ENCODE results near the gene SPOCK1.

SPOCK1 gene

DNA sequence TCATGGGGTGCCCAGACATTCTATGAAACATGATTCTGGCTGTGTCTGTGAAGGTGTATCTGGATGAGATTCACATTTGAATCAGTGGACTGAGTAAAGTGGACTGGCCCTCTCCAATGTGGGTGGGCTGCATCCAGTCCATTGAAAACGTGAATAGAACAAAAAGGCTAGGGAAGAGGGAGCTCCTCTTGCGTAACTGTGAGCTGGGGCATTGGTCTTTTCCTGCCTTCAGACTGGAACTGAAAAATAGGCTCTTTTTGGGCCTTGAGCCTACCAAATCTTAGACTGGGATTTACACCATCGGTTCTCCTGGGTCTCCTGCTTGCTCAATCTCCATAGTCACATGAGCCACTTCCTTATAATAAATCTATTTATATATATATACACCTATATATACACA lies 170.1 kb downstream of the SPOCK1 start:
- no peak overlapping the region for H3K27ac Mint-ChIP-seq
- TF ChIP-seq, protein P1, sequence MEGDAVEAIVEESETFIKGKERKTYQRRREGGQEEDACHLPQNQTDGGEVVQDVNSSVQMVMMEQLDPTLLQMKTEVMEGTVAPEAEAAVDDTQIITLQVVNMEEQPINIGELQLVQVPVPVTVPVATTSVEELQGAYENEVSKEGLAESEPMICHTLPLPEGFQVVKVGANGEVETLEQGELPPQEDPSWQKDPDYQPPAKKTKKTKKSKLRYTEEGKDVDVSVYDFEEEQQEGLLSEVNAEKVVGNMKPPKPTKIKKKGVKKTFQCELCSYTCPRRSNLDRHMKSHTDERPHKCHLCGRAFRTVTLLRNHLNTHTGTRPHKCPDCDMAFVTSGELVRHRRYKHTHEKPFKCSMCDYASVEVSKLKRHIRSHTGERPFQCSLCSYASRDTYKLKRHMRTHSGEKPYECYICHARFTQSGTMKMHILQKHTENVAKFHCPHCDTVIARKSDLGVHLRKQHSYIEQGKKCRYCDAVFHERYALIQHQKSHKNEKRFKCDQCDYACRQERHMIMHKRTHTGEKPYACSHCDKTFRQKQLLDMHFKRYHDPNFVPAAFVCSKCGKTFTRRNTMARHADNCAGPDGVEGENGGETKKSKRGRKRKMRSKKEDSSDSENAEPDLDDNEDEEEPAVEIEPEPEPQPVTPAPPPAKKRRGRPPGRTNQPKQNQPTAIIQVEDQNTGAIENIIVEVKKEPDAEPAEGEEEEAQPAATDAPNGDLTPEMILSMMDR (IDR thresholded peaks at IDR 0.05), result no peak
- no peaks in the 10 kb centered on the region for H3K4me1 Mint-ChIP-seq
- H3K9me3 Mint-ChIP-seq, result no peaks in the 10 kb centered on the region
- no peak for DNase-seq
- no peak overlapping the region for H3K4me3 Mint-ChIP-seq
- peaks cover 23% of the 10 kb centered on the region for H3K27me3 Mint-ChIP-seq (ENCODE audit: low read depth, poor library complexity)
- no peaks in the 10 kb centered on the region for H3K36me3 Mint-ChIP-seq (ENCODE audit: low read depth)

DNA sequence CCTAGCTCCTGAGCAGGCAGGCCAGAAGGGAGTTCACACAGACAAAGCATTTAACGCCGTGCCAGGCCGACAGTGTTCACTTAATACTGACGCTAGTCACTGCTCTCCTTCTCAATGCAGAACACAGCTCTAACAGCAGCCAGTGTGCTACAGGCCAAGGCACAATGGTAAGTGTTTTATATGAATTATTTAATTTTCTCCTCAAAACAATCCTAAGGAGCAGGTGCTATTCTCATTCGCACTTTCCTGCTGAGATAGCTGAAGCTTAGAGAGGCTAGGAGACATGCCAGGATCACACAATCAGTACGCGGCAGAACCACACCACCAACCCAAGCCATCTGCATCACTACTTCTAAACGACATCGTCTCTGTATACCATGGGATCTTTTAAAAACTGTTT lies 170.7 kb downstream of the SPOCK1 start:
- TF ChIP-seq, protein P1 (IDR thresholded peaks at IDR 0.05), result no peak
- no peaks in the 10 kb centered on the region for H3K36me3 Mint-ChIP-seq (ENCODE audit: low read depth)
- peaks cover 20% of the 10 kb centered on the region for H3K27me3 Mint-ChIP-seq (ENCODE audit: low read depth, poor library complexity)
- H3K9me3 Mint-ChIP-seq, result no peaks in the 10 kb centered on the region
- no peak for DNase-seq
- H3K4me1 Mint-ChIP-seq, result no peaks in the 10 kb centered on the region
- no peak overlapping the region for H3K27ac Mint-ChIP-seq
- no peak overlapping the region for H3K4me3 Mint-ChIP-seq

DNA sequence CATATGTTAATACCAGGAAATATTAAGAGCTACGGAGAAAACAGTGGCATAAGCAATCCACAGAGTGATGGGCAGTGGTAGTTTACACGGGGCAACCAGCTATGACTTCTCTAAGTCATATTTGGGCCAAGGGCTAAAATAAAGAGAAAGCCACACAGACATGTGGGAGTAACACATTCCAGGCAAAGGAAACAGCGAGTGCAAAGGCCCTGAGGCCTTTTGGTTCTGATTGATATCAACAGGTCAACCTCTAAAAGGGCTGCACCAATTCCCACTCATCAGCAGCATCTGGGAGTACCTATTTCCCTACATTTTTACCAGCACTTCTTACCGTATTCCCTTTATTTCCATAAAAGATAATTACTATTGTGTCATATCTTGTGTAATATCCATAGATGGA lies 173.4 kb downstream of the SPOCK1 start:
- DNase-seq, result no peak
- H3K9me3 Mint-ChIP-seq, result peaks cover 18% of the 10 kb centered on the region
- no peak overlapping the region for H3K27ac Mint-ChIP-seq
- TF ChIP-seq, protein P1 (IDR thresholded peaks at IDR 0.05), result no peak
- peaks cover 18% of the 10 kb centered on the region for H3K27me3 Mint-ChIP-seq (ENCODE audit: low read depth, poor library complexity)
- no peak overlapping the region for H3K4me3 Mint-ChIP-seq
- H3K4me1 Mint-ChIP-seq, result no peaks in the 10 kb centered on the region
- H3K36me3 Mint-ChIP-seq (ENCODE audit: low read depth), result peaks cover 6% of the 10 kb centered on the region

DNA sequence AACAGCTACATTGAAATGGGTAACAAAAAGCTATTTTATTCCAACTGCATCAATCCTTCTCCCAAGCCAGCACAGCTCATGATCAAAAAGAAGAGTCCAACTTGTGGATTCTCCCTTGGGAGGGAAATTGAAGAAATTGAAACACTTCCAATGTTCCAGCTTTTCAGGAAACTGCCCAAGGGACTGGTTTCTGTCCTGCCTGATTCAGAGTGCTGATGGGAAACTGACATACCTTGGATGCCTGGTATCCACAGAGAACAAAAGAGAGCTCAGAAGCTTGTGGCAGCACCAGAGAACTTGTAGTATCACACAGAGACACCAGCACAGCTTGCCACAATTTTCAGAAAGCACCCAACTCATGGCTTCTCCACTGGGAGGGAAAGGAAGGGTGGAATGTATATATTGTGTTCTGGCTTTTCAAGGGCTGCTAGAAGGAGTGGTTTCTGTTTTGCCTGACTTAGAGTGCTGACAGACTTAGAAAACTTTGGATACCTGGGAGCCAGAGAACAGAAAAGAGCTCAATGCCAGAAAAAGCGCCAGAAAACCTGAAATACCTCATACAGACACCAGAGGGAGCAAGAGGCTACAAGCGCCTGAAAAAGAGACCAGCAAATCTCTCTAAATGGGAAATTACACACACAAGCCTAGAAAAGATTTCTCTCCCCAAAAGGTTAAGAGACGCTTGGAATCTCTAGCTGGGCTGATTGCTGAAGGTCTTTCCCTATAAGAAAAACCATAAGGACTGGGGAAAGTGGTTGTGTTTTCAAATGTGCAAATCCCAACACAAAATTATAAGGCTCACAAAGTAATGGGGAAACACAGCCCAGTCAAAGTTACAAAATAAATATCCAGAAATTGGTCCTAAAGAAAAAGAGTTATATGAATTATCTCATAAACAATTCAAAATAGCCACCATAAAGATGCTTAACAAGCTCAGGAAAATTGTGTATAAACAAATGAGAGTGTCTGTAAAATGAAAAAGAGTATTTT lies 178.8 kb downstream of the SPOCK1 start:
- TF ChIP-seq, protein P1 (IDR thresholded peaks at IDR 0.05), result peak; percentile 74
- peak; percentile 38 for DNase-seq
- H3K36me3 Mint-ChIP-seq (ENCODE audit: low read depth), result peaks cover 10% of the 10 kb centered on the region
- H3K4me3 Mint-ChIP-seq, result no peak overlapping the region
- H3K9me3 Mint-ChIP-seq, result peaks cover 24% of the 10 kb centered on the region
- no peaks in the 10 kb centered on the region for H3K4me1 Mint-ChIP-seq
- peaks cover 18% of the 10 kb centered on the region for H3K27me3 Mint-ChIP-seq (ENCODE audit: low read depth, poor library complexity)
- H3K27ac Mint-ChIP-seq, result no peak overlapping the region

DNA sequence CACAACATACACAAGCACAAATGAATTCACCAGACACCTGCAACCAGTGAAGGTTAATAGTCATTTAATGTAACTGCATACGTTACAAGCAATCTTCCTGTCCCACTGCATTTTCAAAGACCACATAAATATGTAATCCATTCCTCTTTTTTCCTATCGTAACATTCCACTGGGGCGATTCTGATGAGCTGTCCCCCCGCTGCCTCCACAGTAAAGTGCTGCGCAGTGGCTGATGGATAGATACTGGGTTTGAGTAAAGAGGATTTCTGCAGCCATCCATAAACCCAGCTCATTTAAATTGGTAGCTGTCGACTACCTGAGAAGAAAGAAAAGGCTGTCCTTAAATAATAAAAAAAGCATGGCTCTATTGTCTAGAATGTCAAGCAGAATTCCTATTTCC lies 181.1 kb downstream of the SPOCK1 start:
- Mint-ChIP-seq H3K27me3 (ENCODE audit: low read depth, poor library complexity) (peaks cover 26% of the 10 kb centered on the region), H3K27ac (no peak overlapping the region), H3K9me3 (peaks cover 24% of the 10 kb centered on the region), H3K4me3 (no peak overlapping the region), H3K4me1 (no peaks in the 10 kb centered on the region), H3K36me3 (ENCODE audit: low read depth) (peaks cover 10% of the 10 kb centered on the region)
- TF ChIP-seq, protein P1 (IDR thresholded peaks at IDR 0.05), result no peak
- DNase-seq, result no peak

DNA sequence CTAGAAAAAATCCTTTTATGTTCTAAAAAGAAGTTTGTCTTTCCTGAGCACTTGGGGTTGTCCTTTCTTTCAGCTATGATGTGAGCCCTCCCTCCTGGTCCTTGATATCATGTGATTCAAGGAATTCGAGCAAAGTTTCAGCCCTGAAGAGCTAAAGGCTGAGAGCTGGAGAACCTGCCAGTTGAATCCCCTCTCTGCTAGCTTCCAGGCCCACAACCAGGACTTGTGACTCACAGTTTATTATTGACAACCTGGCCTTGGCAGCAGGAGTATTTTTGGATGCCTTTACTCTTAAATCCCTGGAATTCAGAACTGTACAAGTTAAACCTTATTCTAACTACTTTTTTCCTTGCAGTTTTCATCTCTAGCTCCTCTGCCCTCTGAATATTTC lies 182.8 kb downstream of the SPOCK1 start:
- peaks cover 12% of the 10 kb centered on the region for H3K9me3 Mint-ChIP-seq

More for the DNA sequence above, 182.8 kb downstream of the SPOCK1 start:
- H3K27me3 Mint-ChIP-seq (ENCODE audit: low read depth, poor library complexity), result peaks cover 28% of the 10 kb centered on the region
- H3K4me3 Mint-ChIP-seq, result no peak overlapping the region
- DNase-seq, result no peak
- TF ChIP-seq, protein P1 (IDR thresholded peaks at IDR 0.05), result no peak
- peaks cover 10% of the 10 kb centered on the region for H3K36me3 Mint-ChIP-seq (ENCODE audit: low read depth)
- H3K4me1 Mint-ChIP-seq, result no peaks in the 10 kb centered on the region
- H3K27ac Mint-ChIP-seq, result no peak overlapping the region

Data from nephron progenitor cell (in vitro differentiated cells).